ENCODE data around the gene HSFX4.
"Not testable (repeated sequence)": the region's sequence is repeated elsewhere in the genome, so short reads cannot be mapped to it uniquely, and the experiment has no call there.

The HSFX4 gene

GRCh38 chrX:149929400-149929799, at the start of gene HSFX4:
TSS of gene HSFX4 (plus strand) at chrX:149929573. CDS start at chrX:149929645, 72 bp downstream.
- in situ Hi-C loops (cut with MboI; ENCODE audit: low sequenced_read_pairs), result not testable (repeated sequence)

- in situ Hi-C loops (cut with MboI; ENCODE audit: low sequenced_read_pairs), result no loop called here
These were observed 48.2 kb upstream of the HSFX4 start, which contains the start of gene MAGEA8 for GRCh38 chrX:149881081-149881711. TSS of gene MAGEA8 (plus strand) at chrX:149881183. CDS start at chrX:149884273, 3,090 bp downstream.

GRCh38 chrX:149890828-149891227, 38.5 kb upstream of the HSFX4 start:
- in situ Hi-C loops (cut with MboI; ENCODE audit: low sequenced_read_pairs), result not testable (repeated sequence)

- in situ Hi-C loops (cut with MboI; ENCODE audit: low sequenced_read_pairs), result no loop called here
These were observed 30.8 kb upstream of the HSFX4 start for GRCh38 chrX:149898554-149898953.

DNA sequence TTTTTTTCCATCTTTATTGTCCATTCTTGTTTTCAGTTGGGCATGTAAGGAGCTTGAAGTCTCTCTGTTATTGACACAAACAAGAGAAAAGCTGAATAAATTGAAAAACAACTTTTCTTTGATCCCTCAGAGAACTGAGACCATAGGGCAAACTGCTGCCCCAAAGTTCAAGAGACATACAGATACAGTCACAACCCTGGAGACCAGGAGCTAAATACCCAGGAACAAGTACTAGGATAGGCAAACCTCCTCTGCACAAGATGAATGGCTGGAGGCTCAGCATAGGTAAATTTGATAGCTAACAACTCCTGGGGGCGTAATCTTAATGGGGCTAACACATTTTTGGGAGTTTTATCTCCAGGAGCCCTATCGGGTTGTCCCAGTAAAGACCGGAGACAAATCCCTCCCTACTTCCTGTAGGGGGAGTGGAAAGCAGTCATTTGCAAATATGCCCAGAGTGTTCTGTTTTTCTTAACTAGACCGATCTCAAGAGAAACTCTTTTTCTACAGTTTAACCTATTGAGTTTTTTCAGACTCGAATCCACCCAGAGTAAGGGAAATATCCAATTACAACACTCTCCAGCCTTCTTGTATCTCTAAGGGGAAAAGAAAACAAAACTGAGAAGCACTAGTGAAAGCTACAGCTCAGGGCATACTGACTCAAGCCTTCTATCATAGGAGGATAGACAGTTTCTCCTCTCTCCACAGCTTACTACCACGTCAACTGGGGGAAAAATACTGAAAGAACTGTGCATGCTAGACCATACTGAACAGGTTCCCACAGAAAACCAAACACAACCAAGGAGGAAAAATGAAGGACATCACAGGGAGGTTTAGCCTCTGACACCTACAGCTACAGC, 25.3 kb upstream of the HSFX4 start:
- in situ Hi-C loops (cut with MboI; ENCODE audit: low sequenced_read_pairs), result no loop called here

GRCh38 chrX:149908308-149908707, 21.1 kb upstream of the HSFX4 start:
- in situ Hi-C loops (cut with MboI; ENCODE audit: low sequenced_read_pairs), result no loop called here

DNA sequence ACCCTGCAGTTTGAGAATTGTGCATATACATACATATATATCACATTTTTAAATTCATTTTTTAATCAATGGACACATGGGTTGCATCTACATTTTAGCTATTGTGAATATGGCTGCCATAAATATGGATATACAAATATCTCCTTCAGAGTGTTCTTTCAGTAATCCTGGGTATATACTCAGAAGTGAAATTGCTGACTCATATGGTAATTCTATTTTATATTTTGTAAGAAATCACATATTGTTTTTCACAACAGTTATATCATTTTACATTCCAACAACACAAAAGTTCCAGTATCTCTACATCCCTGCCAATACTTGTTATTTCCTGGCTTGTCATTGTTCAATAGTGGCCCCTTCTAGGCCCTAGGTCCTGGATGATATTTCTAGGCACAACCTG, 20.6 kb upstream of the HSFX4 start:
- in situ Hi-C loops (cut with MboI; ENCODE audit: low sequenced_read_pairs), result no loop called here

- in situ Hi-C loops (cut with MboI; ENCODE audit: low sequenced_read_pairs), result no loop called here
These were observed 19.8 kb upstream of the HSFX4 start for GRCh38 chrX:149909324-149910177.

GRCh38 chrX:149910178-149910695, 19.1 kb upstream of the HSFX4 start:
- in situ Hi-C loops (cut with MboI; ENCODE audit: low sequenced_read_pairs), result no loop called here

DNA sequence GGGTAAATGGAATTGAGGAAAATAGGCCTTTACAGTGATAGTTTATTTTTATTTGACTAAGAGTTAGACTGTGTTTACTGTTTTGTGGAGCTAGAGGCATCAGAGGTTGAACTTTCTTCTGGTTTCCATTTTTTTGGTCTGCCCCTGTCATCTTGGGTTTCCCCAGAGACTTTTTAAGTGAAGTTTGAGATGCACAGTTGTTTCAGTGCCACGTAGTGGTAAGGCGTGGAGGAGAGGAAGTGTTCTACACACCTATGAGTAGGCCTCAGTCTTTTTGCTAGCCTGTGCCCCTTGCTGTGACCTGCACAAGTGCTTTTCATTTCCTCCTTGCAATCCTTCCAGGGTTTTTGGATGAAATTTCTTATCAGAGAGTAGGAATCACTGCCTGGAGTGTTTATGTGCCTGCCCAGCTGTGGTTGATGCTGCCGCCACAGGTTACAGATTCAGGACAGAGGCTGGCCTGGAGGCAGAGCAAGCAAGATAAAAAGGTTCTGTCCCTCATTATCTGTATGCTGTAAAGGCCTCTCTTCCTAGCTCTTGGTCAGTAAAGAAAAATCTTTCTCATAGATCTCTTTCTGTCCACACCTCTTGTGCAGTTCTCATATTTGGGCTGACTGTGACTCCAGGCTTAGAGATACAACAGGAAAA, 12.5 kb upstream of the HSFX4 start:
- in situ Hi-C loops (cut with MboI; ENCODE audit: low sequenced_read_pairs), result no loop called here

- in situ Hi-C loops (cut with MboI; ENCODE audit: low sequenced_read_pairs), result not testable (repeated sequence)
These were observed 5.5 kb upstream of the HSFX4 start for GRCh38 chrX:149923836-149924235.

GRCh38 chrX:149924434-149924833, 4.9 kb upstream of the HSFX4 start:
- in situ Hi-C loops (cut with MboI; ENCODE audit: low sequenced_read_pairs), result not testable (repeated sequence)

DNA sequence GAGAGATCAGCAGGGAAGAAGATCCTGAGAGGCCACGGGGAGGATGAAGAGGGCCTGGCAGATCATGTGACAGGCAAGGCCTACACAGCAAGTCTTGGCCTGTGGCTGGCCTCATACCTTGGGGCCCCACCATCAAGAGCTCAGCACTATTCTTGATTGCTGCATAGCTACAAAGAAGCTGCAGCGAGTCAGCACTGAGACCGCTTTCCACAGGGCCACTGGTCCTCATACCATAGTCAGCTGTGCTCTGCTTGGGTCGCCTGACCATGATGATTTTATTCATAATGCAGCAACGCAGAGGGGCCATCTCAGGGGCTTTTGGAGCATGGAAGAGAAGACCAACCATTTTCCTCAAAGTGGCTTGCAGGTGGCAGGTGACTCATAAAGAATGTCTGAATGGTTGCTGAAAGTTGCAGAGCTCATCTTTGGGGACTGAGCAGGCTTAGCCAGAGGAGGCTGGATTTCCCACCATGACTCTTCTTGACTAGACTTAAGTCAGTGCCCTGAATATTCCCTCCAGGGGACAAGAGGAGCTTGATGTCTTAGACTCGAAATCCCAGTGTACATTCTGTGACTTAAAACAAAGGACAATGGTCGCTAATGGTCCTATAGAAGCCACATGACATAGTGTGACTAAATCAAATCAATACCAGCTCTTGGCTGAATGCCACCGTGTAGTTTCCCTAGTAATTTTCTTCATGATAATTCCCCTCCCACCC, 2.0 kb upstream of the HSFX4 start:
- in situ Hi-C loops (cut with MboI; ENCODE audit: low sequenced_read_pairs), result not testable (repeated sequence)

DNA sequence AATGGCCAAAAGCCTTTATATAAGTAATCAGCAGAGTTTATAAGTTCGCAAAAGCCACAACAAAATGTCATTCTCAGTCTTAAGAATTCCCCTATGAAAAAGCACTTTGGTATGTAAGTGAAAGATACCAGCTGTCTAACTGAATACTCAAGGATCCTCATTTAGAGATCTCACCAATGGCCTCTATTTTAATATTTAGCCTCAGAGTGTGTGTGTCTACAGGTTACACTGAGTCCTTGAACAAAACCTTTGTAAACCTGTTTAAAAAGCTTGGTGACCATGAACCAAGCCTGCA, 1.5 kb upstream of the HSFX4 start:
- in situ Hi-C loops (cut with MboI; ENCODE audit: low sequenced_read_pairs), result not testable (repeated sequence)

- in situ Hi-C loops (cut with MboI; ENCODE audit: low sequenced_read_pairs), result not testable (repeated sequence)
These were observed 738 bp upstream of the HSFX4 start for GRCh38 chrX:149928635-149929034.

DNA sequence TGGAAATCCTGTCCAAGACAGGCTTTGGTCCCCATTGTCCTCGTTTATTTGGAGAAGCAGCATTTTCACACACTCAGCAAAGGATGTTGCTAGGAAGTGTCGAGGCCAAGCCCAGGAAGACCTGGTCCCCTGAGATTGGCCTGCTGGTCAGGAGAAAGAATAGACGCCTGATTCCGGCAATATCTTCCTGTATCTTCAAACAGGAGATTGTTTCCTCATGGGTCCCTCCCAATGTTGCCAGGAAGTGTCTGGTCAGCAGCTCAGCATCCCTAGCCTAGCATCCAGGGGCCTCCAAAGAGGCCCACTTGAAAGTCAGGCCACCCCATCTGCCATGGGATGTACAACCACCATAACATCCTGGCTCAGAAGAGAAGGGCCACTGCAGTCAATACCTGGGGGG, 2.0 kb downstream of the HSFX4 start:
- in situ Hi-C loops (cut with MboI; ENCODE audit: low sequenced_read_pairs), result not testable (repeated sequence)

DNA sequence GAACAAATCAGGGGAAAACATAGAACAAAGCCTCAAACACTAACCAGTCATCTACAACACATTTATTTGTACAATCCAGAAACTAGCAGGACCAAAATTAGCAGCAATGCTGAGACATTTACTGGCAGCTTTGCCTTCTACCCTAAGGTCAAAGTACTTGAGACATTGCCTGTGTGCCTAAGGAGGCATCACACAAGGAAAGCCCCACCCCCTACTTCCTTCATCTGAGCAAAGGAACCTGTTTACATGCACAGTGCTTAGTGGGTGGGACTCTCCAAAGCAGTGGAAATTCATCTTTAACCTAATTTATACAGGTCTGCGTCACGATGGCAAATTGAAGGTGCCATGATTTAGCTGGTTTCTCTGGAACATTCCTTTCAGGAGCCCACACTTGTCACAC, 2.8 kb downstream of the HSFX4 start:
- in situ Hi-C loops (cut with MboI; ENCODE audit: low sequenced_read_pairs), result not testable (repeated sequence)

DNA sequence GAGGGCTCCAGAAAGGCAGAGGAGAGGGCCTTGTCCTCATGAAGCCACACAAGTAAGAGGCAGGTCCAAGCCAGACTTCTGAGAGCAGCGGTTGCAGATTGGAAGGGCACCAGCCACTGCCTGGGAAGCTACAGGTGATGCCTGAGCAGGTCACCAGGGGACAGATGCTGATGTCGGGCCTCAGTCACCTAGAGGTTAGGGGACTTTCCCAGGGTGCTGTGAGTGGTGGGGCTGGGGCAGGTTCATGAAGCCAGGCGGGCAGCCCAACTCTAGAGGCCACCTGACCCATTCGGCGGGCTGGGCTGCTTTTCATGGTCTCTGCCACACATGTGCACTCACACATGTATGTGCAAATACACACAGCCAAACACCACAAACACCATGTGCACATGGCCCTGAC, 3.6 kb downstream of the HSFX4 start:
- in situ Hi-C loops (cut with MboI; ENCODE audit: low sequenced_read_pairs), result not testable (repeated sequence)

DNA sequence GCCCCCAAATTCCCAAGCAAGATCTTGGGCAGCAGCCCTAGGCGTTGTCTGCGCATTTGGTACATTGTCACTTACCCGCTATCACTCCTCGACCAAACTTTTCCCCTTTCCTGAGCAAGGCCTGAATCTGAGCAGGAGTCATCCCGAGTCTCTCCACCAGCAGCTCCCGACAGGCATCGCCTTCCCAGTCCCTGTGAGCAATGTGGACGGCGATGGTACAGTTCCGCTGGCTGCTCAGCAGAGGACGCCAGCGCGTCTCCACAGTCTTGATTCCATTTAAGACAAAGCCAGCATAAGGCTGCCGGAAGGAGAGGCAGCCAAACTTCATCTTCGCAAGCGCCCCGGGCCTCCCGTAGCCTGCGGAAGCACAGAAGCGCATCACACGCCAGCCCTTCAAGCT, 4.2 kb downstream of the HSFX4 start:
- in situ Hi-C loops (cut with MboI; ENCODE audit: low sequenced_read_pairs), result not testable (repeated sequence)

GRCh38 chrX:149937328-149937727, 8.0 kb downstream of the HSFX4 start:
- in situ Hi-C loops (cut with MboI; ENCODE audit: low sequenced_read_pairs), result not testable (repeated sequence)

Measured in HL-60/S4 treated with phorbol 12-myristate 13-acetate at 8.2 ng/mL for 4 days and 3 days (cell line).